T47D (cell line): ENCODE results near the gene ZNF292.
A peak's percentile ranks its signal among the peaks of the same experiment; 100 is the strongest.
"Not testable (repeated sequence)": the region's sequence is repeated elsewhere in the genome, so short reads cannot be mapped to it uniquely, and the experiment has no call there.

ENCODE experiments used
- DNase-seq, 2 experiments: peaks; one replicate each; pipeline versions ENCODE4 v3.0.0 to v3.0.0-alpha.2; 2011 to 2012; ENCODE audit warnings: low read depth in 1 of 2, low spot score in 1 of 2
- JUND ChIP-seq: IDR thresholded peaks from 2 replicates; pipeline ENCODE4 v1.6.1; 2012; ENCODE audit warnings: low read depth
- in situ Hi-C: cut with HindIII; loops from 2 replicates; pipeline ENCODE4 v1.10.0; 2016; ENCODE audit warnings: low sequenced_read_pairs, low pct_unique_long_range_greater_than_20kb

Gene ZNF292

GRCh38 chr6:87276624-87277023 lies 121.3 kb downstream of the ZNF292 start:
- no peak for TF ChIP-seq JUND
- in situ Hi-C loops = no loop called here
- peak in 1 of 2 experiments; percentile 33 for DNase-seq

GRCh38 chr6:87277123-87277522 lies 121.8 kb downstream of the ZNF292 start:
- DNase-seq = peak in 1 of 2 experiments; percentile 58
- TF ChIP-seq JUND = no peak
- in situ Hi-C loops = no loop called here

GRCh38 chr6:87279196-87279595 lies 123.8 kb downstream of the ZNF292 start:
- no peak for DNase-seq
- in situ Hi-C loops = no loop called here
- TF ChIP-seq JUND = no peak

GRCh38 chr6:87281426-87281825 lies 126.1 kb downstream of the ZNF292 start:
- no peak for TF ChIP-seq JUND
- DNase-seq = no peak
- in situ Hi-C loops = no loop called here

- no peak for DNase-seq
- no peak for TF ChIP-seq JUND
- in situ Hi-C loops = no loop called here
Measured at GRCh38 chr6:87282743-87283142, 127.4 kb downstream of the ZNF292 start.

- no peak for DNase-seq
- TF ChIP-seq JUND = no peak
- in situ Hi-C loops = no loop called here
Measured at GRCh38 chr6:87283461-87283860, 128.1 kb downstream of the ZNF292 start.

GRCh38 chr6:87287251-87287650 lies 131.9 kb downstream of the ZNF292 start:
- DNase-seq = no peak
- no peak for TF ChIP-seq JUND
- in situ Hi-C loops = no loop called here

- in situ Hi-C loops = no loop called here
- DNase-seq = no peak
- no peak for TF ChIP-seq JUND
Measured at GRCh38 chr6:87289571-87289970, 134.2 kb downstream of the ZNF292 start.

- no peak for DNase-seq
- no peak for TF ChIP-seq JUND
- in situ Hi-C loops = no loop called here
Measured at GRCh38 chr6:87291883-87292282, 136.5 kb downstream of the ZNF292 start.

GRCh38 chr6:87293526-87293925 lies 138.2 kb downstream of the ZNF292 start:
- no peak for TF ChIP-seq JUND
- in situ Hi-C loops = no loop called here
- no peak for DNase-seq

GRCh38 chr6:87297119-87297518 lies 141.8 kb downstream of the ZNF292 start:
- no peak for TF ChIP-seq JUND
- no peak for DNase-seq
- in situ Hi-C loops = no loop called here

GRCh38 chr6:87301277-87301676 lies 145.9 kb downstream of the ZNF292 start:
- in situ Hi-C loops, DNase-seq: not testable (repeated sequence)

- DNase-seq = no peak
- no peak for TF ChIP-seq JUND
- in situ Hi-C loops = no loop called here
Measured at GRCh38 chr6:87308970-87309369, 153.6 kb downstream of the ZNF292 start.

GRCh38 chr6:87312860-87313259 lies 157.5 kb downstream of the ZNF292 start:
- DNase-seq = no peak
- in situ Hi-C loops = no loop called here
- no peak for TF ChIP-seq JUND
